Progenitor cell of endocrine pancreas (in vitro differentiated cells): Measurements from ENCODE around the gene CELF1. TPM values are rescaled to one million over a fixed set of nuclear protein-coding genes. Genes with fewer than 3 reads are reported as not detected.
A peak's percentile ranks its signal among the peaks of the same experiment; 100 is the strongest.

ENCODE experiments used
- DNase-seq: peaks from one replicate; pipeline ENCODE4 v3.0.0; 2021; ENCODE audit warnings: low spot score; ENCODE audit not compliant: unreplicated experiment
- H3K27ac Mint-ChIP-seq: 2 replicates; pipeline ENCODE4 v1.8.0; 2021; ENCODE audit warnings: mild to moderate bottlenecking, moderate library complexity, mixed read lengths
- H3K27me3 Mint-ChIP-seq: 2 replicates; pipeline ENCODE4 v1.8.0; 2021; ENCODE audit warnings: mixed read lengths
- H3K36me3 Mint-ChIP-seq: 2 replicates; pipeline ENCODE4 v1.8.0; 2022; ENCODE audit warnings: mixed read lengths; ENCODE audit not compliant: insufficient read depth
- H3K4me1 Mint-ChIP-seq: 2 replicates; pipeline ENCODE4 v1.8.0; 2021; ENCODE audit warnings: low read depth, mixed read lengths
- H3K4me3 Mint-ChIP-seq: 2 replicates; pipeline ENCODE4 v1.8.0; 2021; ENCODE audit warnings: low read depth, mild to moderate bottlenecking, moderate library complexity, mixed read lengths
- H3K9me3 Mint-ChIP-seq: 2 replicates; pipeline ENCODE4 v1.8.0; 2021; ENCODE audit warnings: low read depth, mixed read lengths
- CTCF ChIP-seq: fragments of 200-600 bp; sonication (generic); IDR thresholded peaks from one replicate; pipeline ENCODE4 v1.5.0; 2021; ENCODE audit warnings: antibody characterized with exemption, mild to moderate bottlenecking; ENCODE audit not compliant: unreplicated experiment
- total RNA-seq: library from RNA; stranded (reverse); gene quantifications from 2 replicates; pipeline ENCODE4 v1.2.1, GENCODE V29; 2021

CELF1 gene
- total RNA-seq, 1 donor from 2014 or later = 161 TPM

GRCh38 chr11:47516155-47516554, 36.8 kb downstream of the CELF1 start:
- H3K4me3 Mint-ChIP-seq = no peak overlapping the region
- H3K36me3 Mint-ChIP-seq = peaks cover 3% of the 10 kb centered on the region
- no peak for TF ChIP-seq CTCF
- no peak for DNase-seq
- peaks cover 23% of the 10 kb centered on the region for H3K4me1 Mint-ChIP-seq
- no peaks in the 10 kb centered on the region for H3K27me3 Mint-ChIP-seq
- H3K27ac Mint-ChIP-seq = no peak overlapping the region
- no peaks in the 10 kb centered on the region for H3K9me3 Mint-ChIP-seq

- no peaks in the 10 kb centered on the region for H3K27me3 Mint-ChIP-seq
- peaks cover 3% of the 10 kb centered on the region for H3K36me3 Mint-ChIP-seq
- peaks cover 25% of the 10 kb centered on the region for H3K4me1 Mint-ChIP-seq
- no peak for DNase-seq
- H3K9me3 Mint-ChIP-seq = no peaks in the 10 kb centered on the region
- no peak for TF ChIP-seq CTCF
- H3K27ac Mint-ChIP-seq = peak overlapping the region; percentile 78
- no peak overlapping the region for H3K4me3 Mint-ChIP-seq
Measured at GRCh38 chr11:47514825-47515647, 37.9 kb downstream of the CELF1 start.

GRCh38 chr11:47512701-47513100, 40.2 kb downstream of the CELF1 start:
- no peak overlapping the region for H3K4me3 Mint-ChIP-seq
- H3K9me3 Mint-ChIP-seq = no peaks in the 10 kb centered on the region
- no peaks in the 10 kb centered on the region for H3K27me3 Mint-ChIP-seq
- no peak for DNase-seq
- no peaks in the 10 kb centered on the region for H3K36me3 Mint-ChIP-seq
- no peak for TF ChIP-seq CTCF
- H3K27ac Mint-ChIP-seq = peak overlapping the region; percentile 74
- peaks cover 37% of the 10 kb centered on the region for H3K4me1 Mint-ChIP-seq

- Mint-ChIP-seq H3K36me3 (no peaks in the 10 kb centered on the region), H3K27ac (no peak overlapping the region)
Measured at GRCh38 chr11:47511917-47512316, 41.0 kb downstream of the CELF1 start.

GRCh38 chr11:47510209-47510608, 42.7 kb downstream of the CELF1 start:
- peak overlapping the region; percentile 77 for H3K27ac Mint-ChIP-seq
- no peak overlapping the region for H3K4me3 Mint-ChIP-seq
- H3K4me1 Mint-ChIP-seq = peaks cover 36% of the 10 kb centered on the region
- no peaks in the 10 kb centered on the region for H3K27me3 Mint-ChIP-seq
- peaks cover under 1% of the 10 kb centered on the region for H3K36me3 Mint-ChIP-seq
- no peak for DNase-seq
- H3K9me3 Mint-ChIP-seq = no peaks in the 10 kb centered on the region
- TF ChIP-seq CTCF = no peak

More at GRCh38 chr11:47511917-47512316, 41.0 kb downstream of the CELF1 start:
- Mint-ChIP-seq H3K27me3 (no peaks in the 10 kb centered on the region), H3K4me3 (no peak overlapping the region), H3K4me1 (peaks cover 40% of the 10 kb centered on the region), H3K9me3 (no peaks in the 10 kb centered on the region)
- TF ChIP-seq CTCF = no peak
- no peak for DNase-seq
